ENCODE data around the gene WDFY4.

DNA sequence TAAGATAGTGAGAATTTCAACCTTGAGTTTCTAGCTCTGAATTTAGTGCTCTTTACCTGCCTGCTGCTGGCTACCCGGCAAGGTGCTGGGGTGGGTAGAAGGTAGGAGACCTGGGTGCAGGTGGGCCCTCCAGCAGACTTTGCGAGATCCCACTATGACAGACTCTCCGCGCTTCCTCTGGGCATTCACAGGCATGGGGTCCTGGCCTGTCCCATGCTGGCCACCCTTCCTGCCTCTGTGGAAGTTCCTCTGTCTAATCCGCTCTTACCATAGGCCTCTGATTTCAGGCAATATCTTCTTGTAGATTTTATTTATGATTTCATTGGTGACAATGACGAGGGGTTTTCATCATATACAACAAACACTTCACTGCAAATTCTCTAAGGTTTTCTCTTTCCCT lies 1.2 kb upstream of the WDFY4 start:
- TF ChIP-seq ARNTL (CRISPR knock-in tag; IDR thresholded peaks at IDR 0.05; ENCODE audit: borderline replicate concordance, low read depth) (no peak), ZNF8 (CRISPR knock-in tag; IDR thresholded peaks at IDR 0.05) (no peak), ZFP3 (CRISPR knock-in tag; IDR thresholded peaks at IDR 0.05) (no peak), BACH2 (CRISPR knock-in tag; IDR thresholded peaks at IDR 0.05; ENCODE audit: borderline replicate concordance) (no peak), TCF4 (CRISPR knock-in tag; IDR thresholded peaks at IDR 0.05; ENCODE audit: borderline replicate concordance) (no peak), CSDC2 (CRISPR knock-in tag; IDR thresholded peaks at IDR 0.05) (no peak), SNAI2 (CRISPR knock-in tag; IDR thresholded peaks at IDR 0.05) (no peak), ZC3H10 (CRISPR knock-in tag; IDR thresholded peaks at IDR 0.05) (no peak), PPARA (CRISPR knock-in tag; IDR thresholded peaks at IDR 0.05; ENCODE audit: borderline replicate concordance) (no peak), RARB (CRISPR knock-in tag; IDR thresholded peaks at IDR 0.05) (no peak)
- TF ChIP-seq, protein P1, sequence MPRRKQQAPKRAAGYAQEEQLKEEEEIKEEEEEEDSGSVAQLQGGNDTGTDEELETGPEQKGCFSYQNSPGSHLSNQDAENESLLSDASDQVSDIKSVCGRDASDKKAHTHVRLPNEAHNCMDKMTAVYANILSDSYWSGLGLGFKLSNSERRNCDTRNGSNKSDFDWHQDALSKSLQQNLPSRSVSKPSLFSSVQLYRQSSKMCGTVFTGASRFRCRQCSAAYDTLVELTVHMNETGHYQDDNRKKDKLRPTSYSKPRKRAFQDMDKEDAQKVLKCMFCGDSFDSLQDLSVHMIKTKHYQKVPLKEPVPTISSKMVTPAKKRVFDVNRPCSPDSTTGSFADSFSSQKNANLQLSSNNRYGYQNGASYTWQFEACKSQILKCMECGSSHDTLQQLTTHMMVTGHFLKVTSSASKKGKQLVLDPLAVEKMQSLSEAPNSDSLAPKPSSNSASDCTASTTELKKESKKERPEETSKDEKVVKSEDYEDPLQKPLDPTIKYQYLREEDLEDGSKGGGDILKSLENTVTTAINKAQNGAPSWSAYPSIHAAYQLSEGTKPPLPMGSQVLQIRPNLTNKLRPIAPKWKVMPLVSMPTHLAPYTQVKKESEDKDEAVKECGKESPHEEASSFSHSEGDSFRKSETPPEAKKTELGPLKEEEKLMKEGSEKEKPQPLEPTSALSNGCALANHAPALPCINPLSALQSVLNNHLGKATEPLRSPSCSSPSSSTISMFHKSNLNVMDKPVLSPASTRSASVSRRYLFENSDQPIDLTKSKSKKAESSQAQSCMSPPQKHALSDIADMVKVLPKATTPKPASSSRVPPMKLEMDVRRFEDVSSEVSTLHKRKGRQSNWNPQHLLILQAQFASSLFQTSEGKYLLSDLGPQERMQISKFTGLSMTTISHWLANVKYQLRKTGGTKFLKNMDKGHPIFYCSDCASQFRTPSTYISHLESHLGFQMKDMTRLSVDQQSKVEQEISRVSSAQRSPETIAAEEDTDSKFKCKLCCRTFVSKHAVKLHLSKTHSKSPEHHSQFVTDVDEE (CRISPR knock-in tag; IDR thresholded peaks at IDR 0.05): no peak
- TF ChIP-seq, protein P2, sequence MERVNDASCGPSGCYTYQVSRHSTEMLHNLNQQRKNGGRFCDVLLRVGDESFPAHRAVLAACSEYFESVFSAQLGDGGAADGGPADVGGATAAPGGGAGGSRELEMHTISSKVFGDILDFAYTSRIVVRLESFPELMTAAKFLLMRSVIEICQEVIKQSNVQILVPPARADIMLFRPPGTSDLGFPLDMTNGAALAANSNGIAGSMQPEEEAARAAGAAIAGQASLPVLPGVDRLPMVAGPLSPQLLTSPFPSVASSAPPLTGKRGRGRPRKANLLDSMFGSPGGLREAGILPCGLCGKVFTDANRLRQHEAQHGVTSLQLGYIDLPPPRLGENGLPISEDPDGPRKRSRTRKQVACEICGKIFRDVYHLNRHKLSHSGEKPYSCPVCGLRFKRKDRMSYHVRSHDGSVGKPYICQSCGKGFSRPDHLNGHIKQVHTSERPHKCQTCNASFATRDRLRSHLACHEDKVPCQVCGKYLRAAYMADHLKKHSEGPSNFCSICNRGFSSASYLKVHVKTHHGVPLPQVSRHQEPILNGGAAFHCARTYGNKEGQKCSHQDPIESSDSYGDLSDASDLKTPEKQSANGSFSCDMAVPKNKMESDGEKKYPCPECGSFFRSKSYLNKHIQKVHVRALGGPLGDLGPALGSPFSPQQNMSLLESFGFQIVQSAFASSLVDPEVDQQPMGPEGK (CRISPR knock-in tag; IDR thresholded peaks at IDR 0.05; ENCODE audit: borderline replicate concordance): no peak
